HepG2 (cell line): ENCODE results near the gene FBXL13. TPM values are rescaled to one million over a fixed set of nuclear protein-coding genes. Genes with fewer than 3 reads are reported as not detected.

ENCODE experiments used
- HDAC1 ChIP-seq: sonication (generic); formaldehyde crosslinking; IDR thresholded peaks from 2 replicates; pipeline ENCODE4 v1.5.1; 2020; ENCODE audit warnings: mild to moderate bottlenecking, missing genetic modification reagents
- HDAC2 ChIP-seq: sonication (generic); formaldehyde crosslinking; IDR thresholded peaks from 2 replicates; pipeline ENCODE4 v1.4.0; 2020; ENCODE audit warnings: missing genetic modification reagents
- HMG20A ChIP-seq: IDR thresholded peaks from 2 replicates; pipeline ENCODE4 v1.6.1; 2016; ENCODE audit warnings: borderline replicate concordance
- HNF1A ChIP-seq, 2 experiments: sonication (generic) in 1 of 2; formaldehyde crosslinking in 1 of 2; IDR thresholded peaks; 2 replicates each; pipeline versions ENCODE4 v1.4.0 to v1.6.1; 2016 to 2020; ENCODE audit warnings: borderline replicate concordance in 1 of 2, low read depth in 1 of 2, mild to moderate bottlenecking in 1 of 2, missing genetic modification reagents in 1 of 2
- IKZF5 ChIP-seq: IDR thresholded peaks from 2 replicates; pipeline ENCODE4 v1.6.1; 2018; ENCODE audit warnings: missing genetic modification reagents, mild to moderate bottlenecking, missing compliant biosample characterization
- IRF2 ChIP-seq: IDR thresholded peaks from 2 replicates; pipeline ENCODE4 v1.6.1; 2018; ENCODE audit warnings: missing genetic modification reagents, missing compliant biosample characterization
- MYC ChIP-seq: sonication (generic); formaldehyde crosslinking; IDR thresholded peaks from 2 replicates; pipeline ENCODE4 v1.9.0; 2021; ENCODE audit warnings: missing genetic modification reagents, borderline replicate concordance
- RARA ChIP-seq: IDR thresholded peaks from 2 replicates; pipeline ENCODE4 v1.6.1; 2016; ENCODE audit warnings: missing genetic modification reagents, missing compliant biosample characterization
- SOX5 ChIP-seq: IDR thresholded peaks from 2 replicates; pipeline ENCODE4 v1.6.1; 2016; ENCODE audit warnings: borderline replicate concordance
- TFE3 ChIP-seq: IDR thresholded peaks from 2 replicates; pipeline ENCODE4 v1.6.1; 2016
- YEATS4 ChIP-seq: sonication (generic); formaldehyde crosslinking; IDR thresholded peaks from 2 replicates; pipeline ENCODE4 v1.4.0; 2020; ENCODE audit warnings: missing genetic modification reagents, borderline replicate concordance
- ZFY ChIP-seq: sonication (generic); formaldehyde crosslinking; IDR thresholded peaks from 2 replicates; pipeline ENCODE4 v1.4.0; 2020; ENCODE audit warnings: missing genetic modification reagents
- ZKSCAN8 ChIP-seq: IDR thresholded peaks from 2 replicates; pipeline ENCODE4 v1.6.1; 2016; ENCODE audit warnings: borderline replicate concordance, missing genetic modification reagents, missing compliant biosample characterization
- ZMAT3 ChIP-seq: sonication (generic); formaldehyde crosslinking; conservative IDR thresholded peaks from 2 replicates; pipeline ENCODE4 v1.7.0; 2021; ENCODE audit warnings: missing genetic modification reagents
- ZNF337 ChIP-seq: sonication (generic); formaldehyde crosslinking; IDR thresholded peaks from 2 replicates; pipeline ENCODE4 v1.5.1; 2020; ENCODE audit warnings: missing genetic modification reagents, low read depth, mild to moderate bottlenecking, borderline replicate concordance
- ZNF501 ChIP-seq: sonication (generic); formaldehyde crosslinking; IDR thresholded peaks from 2 replicates; pipeline ENCODE4 v1.5.1; 2020; ENCODE audit warnings: mild to moderate bottlenecking, moderate library complexity, missing genetic modification reagents
- ZNF598 ChIP-seq: sonication (generic); formaldehyde crosslinking; IDR thresholded peaks from 2 replicates; pipeline ENCODE4 v1.5.1; 2020; ENCODE audit warnings: mild to moderate bottlenecking, missing genetic modification reagents, borderline replicate concordance
- ZNF766 ChIP-seq: sonication (generic); formaldehyde crosslinking; IDR thresholded peaks from 2 replicates; pipeline ENCODE4 v1.5.0; 2020; ENCODE audit warnings: missing genetic modification reagents, borderline replicate concordance
- polyA plus RNA-seq, 8 experiments: library from polyadenylated mRNA; depleted of rRNA in 3 of 8; stranded (reverse) in 7 of 8; unstranded in 1 of 8; fragments of >200 nt; fragmentation: Illumina TruSeq in 4 of 8; extraction: Trizol in 4 of 8; gene quantifications; 2 replicates each; pipeline versions ENCODE4 v1.2.1 to v1.2.3, GENCODE V29; 2011 to 2016; ENCODE audit warnings: low read depth in 4 of 8, missing spikeins in 1 of 8, mixed read lengths in 1 of 8; ENCODE audit not compliant: insufficient read depth in 1 of 8
- total RNA-seq, 5 experiments: library from RNA; depleted of rRNA; stranded (reverse); fragments of >200 nt; fragmentation: Illumina TruSeq; extraction: Trizol; gene quantifications; 2 replicates each; pipeline ENCODE4 v1.2.3, GENCODE V29; 2016; ENCODE audit warnings: low read depth in 1 of 5
- TF ChIP-seq, protein P1 (sequence below): IDR thresholded peaks from 2 replicates; pipeline ENCODE4 v1.4.0; 2020; ENCODE audit warnings: mild to moderate bottlenecking, missing genetic modification reagents

Gene FBXL13
- total and polyA plus RNA-seq, 2 of the 13 experiments (the other 11 are each of a cell fraction or from before 2014, with no cell fraction given): 0.24 to 0.77 TPM

- TF ChIP-seq, protein P1, sequence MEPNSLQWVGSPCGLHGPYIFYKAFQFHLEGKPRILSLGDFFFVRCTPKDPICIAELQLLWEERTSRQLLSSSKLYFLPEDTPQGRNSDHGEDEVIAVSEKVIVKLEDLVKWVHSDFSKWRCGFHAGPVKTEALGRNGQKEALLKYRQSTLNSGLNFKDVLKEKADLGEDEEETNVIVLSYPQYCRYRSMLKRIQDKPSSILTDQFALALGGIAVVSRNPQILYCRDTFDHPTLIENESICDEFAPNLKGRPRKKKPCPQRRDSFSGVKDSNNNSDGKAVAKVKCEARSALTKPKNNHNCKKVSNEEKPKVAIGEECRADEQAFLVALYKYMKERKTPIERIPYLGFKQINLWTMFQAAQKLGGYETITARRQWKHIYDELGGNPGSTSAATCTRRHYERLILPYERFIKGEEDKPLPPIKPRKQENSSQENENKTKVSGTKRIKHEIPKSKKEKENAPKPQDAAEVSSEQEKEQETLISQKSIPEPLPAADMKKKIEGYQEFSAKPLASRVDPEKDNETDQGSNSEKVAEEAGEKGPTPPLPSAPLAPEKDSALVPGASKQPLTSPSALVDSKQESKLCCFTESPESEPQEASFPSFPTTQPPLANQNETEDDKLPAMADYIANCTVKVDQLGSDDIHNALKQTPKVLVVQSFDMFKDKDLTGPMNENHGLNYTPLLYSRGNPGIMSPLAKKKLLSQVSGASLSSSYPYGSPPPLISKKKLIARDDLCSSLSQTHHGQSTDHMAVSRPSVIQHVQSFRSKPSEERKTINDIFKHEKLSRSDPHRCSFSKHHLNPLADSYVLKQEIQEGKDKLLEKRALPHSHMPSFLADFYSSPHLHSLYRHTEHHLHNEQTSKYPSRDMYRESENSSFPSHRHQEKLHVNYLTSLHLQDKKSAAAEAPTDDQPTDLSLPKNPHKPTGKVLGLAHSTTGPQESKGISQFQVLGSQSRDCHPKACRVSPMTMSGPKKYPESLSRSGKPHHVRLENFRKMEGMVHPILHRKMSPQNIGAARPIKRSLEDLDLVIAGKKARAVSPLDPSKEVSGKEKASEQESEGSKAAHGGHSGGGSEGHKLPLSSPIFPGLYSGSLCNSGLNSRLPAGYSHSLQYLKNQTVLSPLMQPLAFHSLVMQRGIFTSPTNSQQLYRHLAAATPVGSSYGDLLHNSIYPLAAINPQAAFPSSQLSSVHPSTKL: peak; percentile 89
- TF ChIP-seq ZNF501 (CRISPR knock-in tag) (peak; percentile 61; the same call in 1 of the 2 replicates), MYC (CRISPR knock-in tag) (peak; percentile 35), ZNF337 (CRISPR knock-in tag) (0 out of 2 replicates have a peak, but pooled peaks have one; percentile 29), IKZF5 (CRISPR knock-in tag) (peak; percentile 70), YEATS4 (CRISPR knock-in tag) (peak; percentile 43; the same call in 1 of the 2 replicates), HDAC1 (CRISPR knock-in tag) (peak; percentile 48), HDAC2 (peak; percentile 73), ZNF766 (CRISPR knock-in tag) (peak; percentile 78), HNF1A (IDR thresholded peaks at IDR 0.05; ENCODE audit: low read depth) (0 out of 2 replicates have a peak, but pooled peaks have one; percentile 37), HNF1A (CRISPR knock-in tag; IDR thresholded peaks at IDR 0.05; ENCODE audit: borderline replicate concordance) (peak; percentile 31; the same call in 1 of the 2 replicates), ZMAT3 (0 out of 2 replicates have a peak, but pooled peaks have one; percentile 22), ZNF598 (CRISPR knock-in tag) (0 out of 2 replicates have a peak, but pooled peaks have one; percentile 46), HMG20A (peak; percentile 17; the same call in 1 of the 2 replicates), ZKSCAN8 (CRISPR knock-in tag) (peak; percentile 77), IRF2 (CRISPR knock-in tag) (0 out of 2 replicates have a peak, but pooled peaks have one; percentile 38), TFE3 (peak; percentile 38; the same call in 1 of the 2 replicates), SOX5 (CRISPR knock-in tag) (peak; percentile 85), RARA (CRISPR knock-in tag) (peak; percentile 83), ZFY (CRISPR knock-in tag) (peak; percentile 35; the same call in 1 of the 2 replicates)
These were observed 236.0 kb downstream of the FBXL13 start (continued) for GRCh38 chr7:102838572-102839101.
